Measurements from ENCODE around the gene KLK13. TPM values are rescaled to one million over a fixed set of nuclear protein-coding genes. Genes with fewer than 3 reads are reported as not detected.

KLK13 gene
- total RNA-seq, 2 experiments from 2014 or later, result not detected

GRCh38 chr19:51090471-51090870 is 25.6 kb upstream of the KLK13 start:
- Mint-ChIP-seq H3K4me1 (ENCODE audit: low read depth) (no peaks in the 10 kb centered on the region), H3K4me3 (no peak overlapping the region), H3K27me3 (no peaks in the 10 kb centered on the region), H3K36me3 (ENCODE audit: low read depth) (no peaks in the 10 kb centered on the region), H3K27ac (no peak overlapping the region), H3K9me3 (no peaks in the 10 kb centered on the region)
- ATAC-seq (ENCODE audit: poor library complexity), result no peak
- H3K9me3 ChIP-seq (ENCODE audit: control insufficient read depth in 1 of 2, insufficient read depth in 1 of 2, low read length in 2 of 2), result no peaks in the 10 kb centered on the region
- ChIA-PET CTCF (no interaction called here), POLR2A (no interaction called here)
- TF ChIP-seq, protein P1, sequence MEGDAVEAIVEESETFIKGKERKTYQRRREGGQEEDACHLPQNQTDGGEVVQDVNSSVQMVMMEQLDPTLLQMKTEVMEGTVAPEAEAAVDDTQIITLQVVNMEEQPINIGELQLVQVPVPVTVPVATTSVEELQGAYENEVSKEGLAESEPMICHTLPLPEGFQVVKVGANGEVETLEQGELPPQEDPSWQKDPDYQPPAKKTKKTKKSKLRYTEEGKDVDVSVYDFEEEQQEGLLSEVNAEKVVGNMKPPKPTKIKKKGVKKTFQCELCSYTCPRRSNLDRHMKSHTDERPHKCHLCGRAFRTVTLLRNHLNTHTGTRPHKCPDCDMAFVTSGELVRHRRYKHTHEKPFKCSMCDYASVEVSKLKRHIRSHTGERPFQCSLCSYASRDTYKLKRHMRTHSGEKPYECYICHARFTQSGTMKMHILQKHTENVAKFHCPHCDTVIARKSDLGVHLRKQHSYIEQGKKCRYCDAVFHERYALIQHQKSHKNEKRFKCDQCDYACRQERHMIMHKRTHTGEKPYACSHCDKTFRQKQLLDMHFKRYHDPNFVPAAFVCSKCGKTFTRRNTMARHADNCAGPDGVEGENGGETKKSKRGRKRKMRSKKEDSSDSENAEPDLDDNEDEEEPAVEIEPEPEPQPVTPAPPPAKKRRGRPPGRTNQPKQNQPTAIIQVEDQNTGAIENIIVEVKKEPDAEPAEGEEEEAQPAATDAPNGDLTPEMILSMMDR (IDR thresholded peaks at IDR 0.05), result no peak
- no peaks in the 10 kb centered on the region for H3K27me3 ChIP-seq (ENCODE audit: control insufficient read depth in 1 of 2, insufficient read depth in 2 of 2, low read length in 2 of 2)
- intact Hi-C loops (cut with DNase I, micrococcal nuclease), result no loop called here
- H3K4me3 ChIP-seq (ENCODE audit: low read length), result no peak overlapping the region
- H3K36me3 ChIP-seq (ENCODE audit: insufficient read depth, low read length), result no peaks in the 10 kb centered on the region
- no peak overlapping the region for H3K27ac ChIP-seq (ENCODE audit: low read depth in 1 of 2, low read length in 2 of 2)
- H3K4me1 ChIP-seq (ENCODE audit: insufficient read depth, low read length), result no peaks in the 10 kb centered on the region
- DNase-seq, result no peak

GRCh38 chr19:51089786-51090185 is 24.9 kb upstream of the KLK13 start:
- TF ChIP-seq, protein P1 (IDR thresholded peaks at IDR 0.05), result no peak
- Histone ChIP-seq H3K9me3 (ENCODE audit: control insufficient read depth in 1 of 2, insufficient read depth in 1 of 2, low read length in 2 of 2) (no peaks in the 10 kb centered on the region), H3K4me1 (ENCODE audit: insufficient read depth, low read length) (no peaks in the 10 kb centered on the region), H3K4me3 (ENCODE audit: low read length) (no peak overlapping the region), H3K36me3 (ENCODE audit: insufficient read depth, low read length) (no peaks in the 10 kb centered on the region), H3K27ac (ENCODE audit: low read depth in 1 of 2, low read length in 2 of 2) (no peak overlapping the region), H3K27me3 (ENCODE audit: control insufficient read depth in 1 of 2, insufficient read depth in 2 of 2, low read length in 2 of 2) (no peaks in the 10 kb centered on the region)
- no peaks in the 10 kb centered on the region for H3K27me3 Mint-ChIP-seq
- ATAC-seq (ENCODE audit: poor library complexity) (no peak), DNase-seq (no peak)
- CTCF ChIA-PET, result no interaction called here
- no peak overlapping the region for H3K27ac Mint-ChIP-seq
- no peaks in the 10 kb centered on the region for H3K36me3 Mint-ChIP-seq (ENCODE audit: low read depth)
- no peaks in the 10 kb centered on the region for H3K4me1 Mint-ChIP-seq (ENCODE audit: low read depth)
- POLR2A ChIA-PET, result no interaction called here
- intact Hi-C loops (cut with DNase I, micrococcal nuclease), result no loop called here
- no peak overlapping the region for H3K4me3 Mint-ChIP-seq
- no peaks in the 10 kb centered on the region for H3K9me3 Mint-ChIP-seq

- Mint-ChIP-seq H3K4me1 (ENCODE audit: low read depth) (no peaks in the 10 kb centered on the region), H3K4me3 (no peak overlapping the region), H3K36me3 (ENCODE audit: low read depth) (no peaks in the 10 kb centered on the region), H3K9me3 (no peaks in the 10 kb centered on the region), H3K27me3 (peaks cover 6% of the 10 kb centered on the region), H3K27ac (no peak overlapping the region)
- H3K4me3 ChIP-seq (ENCODE audit: low read length), result no peak overlapping the region
- no peaks in the 10 kb centered on the region for H3K4me1 ChIP-seq (ENCODE audit: insufficient read depth, low read length)
- ChIA-PET CTCF (no interaction called here), POLR2A (no interaction called here)
- intact Hi-C loops (cut with DNase I, micrococcal nuclease), result no loop called here
- H3K36me3 ChIP-seq (ENCODE audit: insufficient read depth, low read length), result no peaks in the 10 kb centered on the region
- DNase-seq (no peak), ATAC-seq (ENCODE audit: poor library complexity) (no peak)
- TF ChIP-seq, protein P1 (IDR thresholded peaks at IDR 0.05), result no peak
- no peak overlapping the region for H3K27ac ChIP-seq (ENCODE audit: low read depth in 1 of 2, low read length in 2 of 2)
- H3K27me3 ChIP-seq (ENCODE audit: control insufficient read depth in 1 of 2, insufficient read depth in 2 of 2, low read length in 2 of 2), result no peaks in the 10 kb centered on the region
- H3K9me3 ChIP-seq (ENCODE audit: control insufficient read depth in 1 of 2, insufficient read depth in 1 of 2, low read length in 2 of 2), result no peaks in the 10 kb centered on the region
Measured at GRCh38 chr19:51086153-51086850, 21.4 kb upstream of the KLK13 start.

Measured in CD4-positive, alpha-beta T cell (primary cell).